Measurements from ENCODE around the gene SVOPL.

DNA sequence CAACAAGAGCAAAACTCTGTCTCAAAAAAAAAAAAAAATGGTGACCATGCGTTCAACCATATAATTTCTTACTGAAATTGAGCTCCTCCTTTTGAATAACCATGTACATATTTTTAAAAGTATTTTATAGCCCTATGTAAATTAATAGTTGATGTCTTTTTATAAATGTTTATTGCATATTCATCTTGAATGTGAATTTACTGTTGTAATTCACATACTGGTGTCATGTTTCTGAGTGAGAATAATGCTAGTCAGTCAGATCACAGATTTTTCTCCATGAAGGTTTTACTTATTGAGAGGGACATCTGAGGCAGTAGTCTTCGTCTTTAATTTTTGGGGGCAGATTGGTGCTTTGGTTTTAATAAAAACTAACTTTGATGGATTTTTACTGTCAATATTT, 112.2 kb downstream of the SVOPL start:
- TF ChIP-seq, protein P1, sequence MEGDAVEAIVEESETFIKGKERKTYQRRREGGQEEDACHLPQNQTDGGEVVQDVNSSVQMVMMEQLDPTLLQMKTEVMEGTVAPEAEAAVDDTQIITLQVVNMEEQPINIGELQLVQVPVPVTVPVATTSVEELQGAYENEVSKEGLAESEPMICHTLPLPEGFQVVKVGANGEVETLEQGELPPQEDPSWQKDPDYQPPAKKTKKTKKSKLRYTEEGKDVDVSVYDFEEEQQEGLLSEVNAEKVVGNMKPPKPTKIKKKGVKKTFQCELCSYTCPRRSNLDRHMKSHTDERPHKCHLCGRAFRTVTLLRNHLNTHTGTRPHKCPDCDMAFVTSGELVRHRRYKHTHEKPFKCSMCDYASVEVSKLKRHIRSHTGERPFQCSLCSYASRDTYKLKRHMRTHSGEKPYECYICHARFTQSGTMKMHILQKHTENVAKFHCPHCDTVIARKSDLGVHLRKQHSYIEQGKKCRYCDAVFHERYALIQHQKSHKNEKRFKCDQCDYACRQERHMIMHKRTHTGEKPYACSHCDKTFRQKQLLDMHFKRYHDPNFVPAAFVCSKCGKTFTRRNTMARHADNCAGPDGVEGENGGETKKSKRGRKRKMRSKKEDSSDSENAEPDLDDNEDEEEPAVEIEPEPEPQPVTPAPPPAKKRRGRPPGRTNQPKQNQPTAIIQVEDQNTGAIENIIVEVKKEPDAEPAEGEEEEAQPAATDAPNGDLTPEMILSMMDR (IDR thresholded peaks at IDR 0.05): no peak
- TF ChIP-seq EZH2phosphoT487 (IDR thresholded peaks at IDR 0.05) (no peak), EZH2 (IDR thresholded peaks at IDR 0.05) (no peak)

Measured in neural progenitor cell (in vitro differentiated cells).